ENCODE data around the gene KCTD12. TPM values are rescaled to one million over a fixed set of nuclear protein-coding genes. Genes with fewer than 3 reads are reported as not detected.
"Not testable (repeated sequence)": the region's sequence is repeated elsewhere in the genome, so short reads cannot be mapped to it uniquely, and the experiment has no call there.

Gene KCTD12
- total RNA-seq, 2 donors from 2014 or later: 89.8 to 99.7 TPM

GRCh38 chr13:76928456-76928855, 42.3 kb upstream of the KCTD12 start:
- H3K27me3 ChIP-seq (replicated peaks; ENCODE audit: insufficient read depth): no peaks in the 10 kb centered on the region
- H3K27ac ChIP-seq: no peak overlapping the region
- DNase-seq (ENCODE audit: low spot score) (no peak), ATAC-seq (ENCODE audit: insufficient number of reproducible peaks, low FRiP score, low read depth) (no peak)
- no peak for TF ChIP-seq CTCF (IDR thresholded peaks at IDR 0.05)
- H3K36me3 ChIP-seq: no peaks in the 10 kb centered on the region
- no peak overlapping the region for H3K4me3 ChIP-seq
- no peaks in the 10 kb centered on the region for H3K4me1 ChIP-seq (ENCODE audit: control insufficient read depth in 1 of 2, low read depth in 2 of 2)
- H3K9me3 ChIP-seq: no peaks in the 10 kb centered on the region

DNA sequence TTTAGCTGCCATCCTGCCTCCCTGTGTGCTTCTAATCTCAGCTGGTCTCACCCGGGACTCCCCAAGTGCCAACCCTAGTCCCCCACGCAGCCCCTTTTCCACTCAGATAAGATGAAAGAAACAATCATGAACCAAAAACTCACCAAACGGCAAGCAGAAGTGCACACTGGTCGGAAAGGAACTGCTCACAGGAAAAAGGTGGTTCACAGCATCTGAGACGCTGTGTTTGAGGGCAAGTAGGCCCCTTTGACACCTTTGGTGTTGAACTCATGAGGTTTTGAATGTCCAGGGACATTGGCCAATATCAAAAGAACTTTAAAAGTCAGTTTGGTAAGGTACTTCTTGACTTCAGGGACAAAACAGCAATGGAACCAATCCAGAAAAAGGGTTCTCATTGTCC, 41.8 kb upstream of the KCTD12 start:
- Histone ChIP-seq H3K27me3 (replicated peaks; ENCODE audit: insufficient read depth) (no peaks in the 10 kb centered on the region), H3K4me3 (no peak overlapping the region), H3K9me3 (no peaks in the 10 kb centered on the region), H3K27ac (no peak overlapping the region), H3K36me3 (no peaks in the 10 kb centered on the region), H3K4me1 (ENCODE audit: control insufficient read depth in 1 of 2, low read depth in 2 of 2) (no peaks in the 10 kb centered on the region)
- DNase-seq (ENCODE audit: low spot score): no peak
- TF ChIP-seq CTCF (IDR thresholded peaks at IDR 0.05): no peak
- no peak for ATAC-seq (ENCODE audit: insufficient number of reproducible peaks, low FRiP score, low read depth)

- H3K9me3 ChIP-seq: no peaks in the 10 kb centered on the region
- no peak for DNase-seq (ENCODE audit: low spot score)
- no peaks in the 10 kb centered on the region for H3K36me3 ChIP-seq
- H3K4me1 ChIP-seq (ENCODE audit: control insufficient read depth in 1 of 2, low read depth in 2 of 2): peaks cover 0 to 7% of the 10 kb centered on the region in 2 donors
- no peak overlapping the region for H3K4me3 ChIP-seq
- no peak for ATAC-seq (ENCODE audit: insufficient number of reproducible peaks, low FRiP score, low read depth)
- TF ChIP-seq CTCF (IDR thresholded peaks at IDR 0.05): no peak
- no peak overlapping the region for H3K27ac ChIP-seq
- no peaks in the 10 kb centered on the region for H3K27me3 ChIP-seq (replicated peaks; ENCODE audit: insufficient read depth)
These were observed 38.9 kb upstream of the KCTD12 start for GRCh38 chr13:76925115-76925514.

- H3K4me3 ChIP-seq: no peak overlapping the region
- H3K27me3 ChIP-seq (replicated peaks; ENCODE audit: insufficient read depth): no peaks in the 10 kb centered on the region
- H3K4me1 ChIP-seq (ENCODE audit: control insufficient read depth in 1 of 2, low read depth in 2 of 2): peaks cover 11 to 27% of the 10 kb centered on the region in 2 donors
- ATAC-seq (ENCODE audit: insufficient number of reproducible peaks, low FRiP score, low read depth) (no peak), DNase-seq (ENCODE audit: low spot score) (no peak)
- H3K9me3 ChIP-seq: no peaks in the 10 kb centered on the region
- no peak for TF ChIP-seq CTCF (IDR thresholded peaks at IDR 0.05)
- H3K27ac ChIP-seq: no peak overlapping the region
- H3K36me3 ChIP-seq: no peaks in the 10 kb centered on the region
These were observed 35.3 kb upstream of the KCTD12 start for GRCh38 chr13:76921516-76921915.

DNA sequence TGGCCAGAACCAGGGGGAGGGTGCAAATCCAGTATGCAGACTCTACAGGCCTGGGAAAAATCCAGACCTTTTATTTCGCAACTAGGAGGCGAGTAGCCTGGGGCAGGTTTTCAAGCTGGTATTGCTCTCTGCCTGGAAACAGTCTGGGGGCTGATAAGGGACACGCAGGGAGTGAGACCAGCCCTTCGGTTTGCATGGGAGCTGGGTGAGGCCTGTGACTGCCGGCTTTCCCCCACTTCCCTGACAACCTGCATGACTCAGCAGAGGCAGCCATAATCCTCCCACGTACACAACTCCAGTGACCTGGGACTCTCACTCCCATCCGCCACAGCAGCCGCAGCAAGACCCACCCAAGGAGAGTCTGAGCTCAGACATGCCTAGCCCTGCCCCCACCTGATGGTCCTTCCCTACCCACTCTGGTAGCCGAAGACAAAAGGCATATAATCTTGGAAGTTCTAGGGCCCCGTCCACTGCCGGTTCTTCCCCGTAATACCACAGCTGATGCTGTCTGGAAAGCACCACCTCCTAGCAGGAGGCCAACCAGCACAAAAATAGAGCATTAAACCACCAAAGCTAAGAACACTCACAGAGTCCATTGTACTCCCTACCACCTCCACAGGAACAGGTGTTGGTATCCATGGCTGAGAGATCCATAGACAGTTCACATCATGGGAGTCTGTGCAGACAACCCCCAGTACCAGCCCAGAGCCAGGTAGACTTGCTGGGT, 31.7 kb upstream of the KCTD12 start:
- H3K36me3 ChIP-seq; DNase-seq (ENCODE audit: low spot score); H3K9me3 ChIP-seq; H3K27me3 ChIP-seq (replicated peaks; ENCODE audit: insufficient read depth); H3K4me3 ChIP-seq: not testable (repeated sequence)
- peaks cover 11 to 27% of the 10 kb centered on the region in 2 donors for H3K4me1 ChIP-seq (ENCODE audit: control insufficient read depth in 1 of 2, low read depth in 2 of 2)
- peak overlapping the region; percentile 30 to 67 for H3K27ac ChIP-seq
- ATAC-seq (ENCODE audit: insufficient number of reproducible peaks, low FRiP score, low read depth): peak; percentile 36

GRCh38 chr13:76917095-76917494, 30.9 kb upstream of the KCTD12 start:
- no peak for DNase-seq (ENCODE audit: low spot score)
- Histone ChIP-seq H3K36me3 (no peaks in the 10 kb centered on the region), H3K4me1 (ENCODE audit: control insufficient read depth in 1 of 2, low read depth in 2 of 2) (peaks cover 11 to 27% of the 10 kb centered on the region in 2 donors), H3K27me3 (replicated peaks; ENCODE audit: insufficient read depth) (no peaks in the 10 kb centered on the region), H3K4me3 (no peak overlapping the region), H3K9me3 (no peaks in the 10 kb centered on the region), H3K27ac (peak overlapping the region; percentile 30 to 67)
- ATAC-seq (ENCODE audit: insufficient number of reproducible peaks, low FRiP score, low read depth): no peak
- TF ChIP-seq CTCF (IDR thresholded peaks at IDR 0.05): no peak
